HepG2 (cell line): ENCODE data around the gene OR6S1. TPM values are rescaled to one million over a fixed set of nuclear protein-coding genes. Genes with fewer than 3 reads are reported as not detected.
A peak's percentile ranks its signal among the peaks of the same experiment; 100 is the strongest.

Source experiments
- ARNT2 ChIP-seq: sonication (generic); formaldehyde crosslinking; IDR thresholded peaks from 2 replicates; pipeline ENCODE4 v1.8.0; 2022; ENCODE audit warnings: mild to moderate bottlenecking, low read depth, missing genetic modification reagents, moderate library complexity
- EHMT2 ChIP-seq: fragments of 200-600 bp; sonication (generic); IDR thresholded peaks from 2 replicates; pipeline ENCODE4 v1.7.0; 2017; ENCODE audit warnings: antibody characterized with exemption, low read depth, low read length, borderline replicate concordance
- FOXA1 ChIP-seq, 2 experiments: fragments of 450-650 bp in 1 of 2; sonication (generic) in 1 of 2; formaldehyde crosslinking in 1 of 2; IDR thresholded peaks; 2 replicates each; pipeline versions ENCODE4 v1.4.0 to v1.6.1; 2016 to 2020; ENCODE audit warnings: missing genetic modification reagents in 1 of 2
- FOXJ3 ChIP-seq: sonication (generic); formaldehyde crosslinking; IDR thresholded peaks from 2 replicates; pipeline ENCODE4 v1.4.0; 2020; ENCODE audit warnings: missing genetic modification reagents, mild to moderate bottlenecking, borderline replicate concordance
- NAIF1 ChIP-seq: sonication (generic); formaldehyde crosslinking; IDR thresholded peaks from 2 replicates; pipeline ENCODE4 v1.5.0; 2020; ENCODE audit warnings: mild to moderate bottlenecking, missing genetic modification reagents, borderline replicate concordance
- PRDM15 ChIP-seq: sonication (generic); formaldehyde crosslinking; IDR thresholded peaks from 2 replicates; pipeline ENCODE4 v1.4.0; 2020; ENCODE audit warnings: missing genetic modification reagents
- RXRA ChIP-seq: sonication (generic); formaldehyde crosslinking; IDR thresholded peaks from 2 replicates; pipeline ENCODE4 v1.5.1; 2020; ENCODE audit warnings: missing genetic modification reagents
- SIX4 ChIP-seq: sonication (generic); formaldehyde crosslinking; IDR thresholded peaks from 2 replicates; pipeline ENCODE4 v1.4.0; 2020; ENCODE audit warnings: missing genetic modification reagents
- SMARCE1 ChIP-seq: fragments of 450-650 bp; IDR thresholded peaks from 2 replicates; pipeline ENCODE4 v1.6.1; 2017; ENCODE audit warnings: borderline replicate concordance
- SNAPC2 ChIP-seq: sonication (generic); formaldehyde crosslinking; IDR thresholded peaks from 2 replicates; pipeline ENCODE4 v1.8.1; 2022; ENCODE audit warnings: mild to moderate bottlenecking, missing genetic modification reagents
- STAT6 ChIP-seq: sonication (generic); formaldehyde crosslinking; IDR thresholded peaks from 2 replicates; pipeline ENCODE4 v1.4.0; 2020; ENCODE audit warnings: missing genetic modification reagents, mild to moderate bottlenecking, borderline replicate concordance
- TGIF2 ChIP-seq: IDR thresholded peaks from 2 replicates; pipeline ENCODE4 v1.6.1; 2016; ENCODE audit warnings: control low read depth, missing compliant biosample characterization
- ZFY ChIP-seq: sonication (generic); formaldehyde crosslinking; IDR thresholded peaks from 2 replicates; pipeline ENCODE4 v1.4.0; 2020; ENCODE audit warnings: missing genetic modification reagents
- ZNF101 ChIP-seq: sonication (generic); formaldehyde crosslinking; IDR thresholded peaks from 2 replicates; pipeline ENCODE4 v1.4.0; 2020; ENCODE audit warnings: mild to moderate bottlenecking, low read depth, missing genetic modification reagents, borderline replicate concordance
- ZNF33B ChIP-seq: sonication (generic); formaldehyde crosslinking; IDR thresholded peaks from 2 replicates; pipeline ENCODE4 v1.5.1; 2020; ENCODE audit warnings: mild to moderate bottlenecking, missing genetic modification reagents
- ZNF451 ChIP-seq: sonication (generic); formaldehyde crosslinking; IDR thresholded peaks from 2 replicates; pipeline ENCODE4 v1.5.0; 2020; ENCODE audit warnings: mild to moderate bottlenecking, missing genetic modification reagents
- ZNF501 ChIP-seq: sonication (generic); formaldehyde crosslinking; IDR thresholded peaks from 2 replicates; pipeline ENCODE4 v1.5.1; 2020; ENCODE audit warnings: mild to moderate bottlenecking, moderate library complexity, missing genetic modification reagents
- ZNF629 ChIP-seq: sonication (generic); formaldehyde crosslinking; conservative IDR thresholded peaks from 2 replicates; pipeline ENCODE4 v1.5.0; 2020; ENCODE audit warnings: missing genetic modification reagents
- polyA plus RNA-seq, 8 experiments: library from polyadenylated mRNA; depleted of rRNA in 3 of 8; stranded (reverse) in 7 of 8; unstranded in 1 of 8; fragments of >200 nt; fragmentation: Illumina TruSeq in 4 of 8; extraction: Trizol in 4 of 8; gene quantifications; 2 replicates each; pipeline versions ENCODE4 v1.2.1 to v1.2.3, GENCODE V29; 2011 to 2016; ENCODE audit warnings: low read depth in 4 of 8, missing spikeins in 1 of 8, mixed read lengths in 1 of 8; ENCODE audit not compliant: insufficient read depth in 1 of 8
- total RNA-seq, 5 experiments: library from RNA; depleted of rRNA; stranded (reverse); fragments of >200 nt; fragmentation: Illumina TruSeq; extraction: Trizol; gene quantifications; 2 replicates each; pipeline ENCODE4 v1.2.3, GENCODE V29; 2016; ENCODE audit warnings: low read depth in 1 of 5
- TF ChIP-seq, protein P1 (sequence below): IDR thresholded peaks from 2 replicates; pipeline ENCODE4 v1.6.1; 2016; ENCODE audit warnings: low read depth
- TF ChIP-seq, protein P2 (sequence below): sonication (generic); formaldehyde crosslinking; IDR thresholded peaks from 2 replicates; pipeline ENCODE4 v1.8.1; 2023; ENCODE audit warnings: missing genetic modification reagents, mild to moderate bottlenecking, borderline replicate concordance

Gene OR6S1
- total and polyA plus RNA-seq, 2 of the 13 experiments (the other 11 are each of a cell fraction or from before 2014, with no cell fraction given): 0.09 TPM; not detected in 1

DNA sequence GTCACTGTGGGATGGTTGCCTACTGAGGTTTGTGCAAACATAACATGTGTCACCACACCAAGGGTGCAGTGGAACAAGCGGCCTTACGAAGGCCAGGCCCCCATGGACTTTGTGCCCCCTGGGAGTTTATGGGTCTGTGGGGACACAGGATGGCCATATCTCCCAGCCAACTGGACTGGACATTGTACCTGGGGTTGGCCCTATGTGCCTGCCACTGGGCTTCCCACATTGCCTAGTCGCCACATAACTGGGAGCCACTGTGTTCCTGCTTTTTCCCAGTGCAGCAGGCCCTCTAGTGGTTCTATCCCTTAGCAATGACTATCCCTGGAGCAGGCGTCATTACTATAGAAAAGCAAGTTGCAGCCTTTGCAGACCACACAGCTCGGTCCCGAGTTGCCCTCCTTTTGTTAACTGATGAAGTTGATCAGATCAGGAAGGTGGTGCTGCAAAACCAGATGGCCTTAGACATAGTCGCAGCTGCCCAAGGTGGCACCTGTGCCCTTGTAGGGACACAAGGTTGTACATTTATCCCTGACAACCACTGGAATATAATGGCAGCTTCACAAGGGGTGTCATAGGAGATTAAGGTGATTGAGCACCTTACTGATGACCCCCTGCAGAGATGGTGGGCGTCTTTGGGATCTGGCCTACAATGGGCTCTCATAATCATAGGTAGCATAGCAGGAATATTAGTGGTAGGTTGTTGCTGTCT, 35.1 kb downstream of the OR6S1 start (continued):
- TF ChIP-seq PRDM15 (CRISPR knock-in tag): peak; percentile 22; the same call in 1 of the 2 replicates
- no peak for TF ChIP-seq ZNF101 (CRISPR knock-in tag)
- TF ChIP-seq ZNF501 (CRISPR knock-in tag): peak; percentile 66
- peak; percentile 41; the same call in 1 of the 2 replicates for TF ChIP-seq FOXJ3 (CRISPR knock-in tag)
- TF ChIP-seq ZNF33B (CRISPR knock-in tag): 0 out of 2 replicates have a peak, but pooled peaks have one; percentile 22
- peak; percentile 13; the same call in 1 of the 2 replicates for TF ChIP-seq RXRA (CRISPR knock-in tag)
- TF ChIP-seq FOXA1 (IDR thresholded peaks at IDR 0.05): no peak
- TF ChIP-seq FOXA1 (CRISPR knock-in tag; IDR thresholded peaks at IDR 0.05): no peak
- TF ChIP-seq, protein P1, sequence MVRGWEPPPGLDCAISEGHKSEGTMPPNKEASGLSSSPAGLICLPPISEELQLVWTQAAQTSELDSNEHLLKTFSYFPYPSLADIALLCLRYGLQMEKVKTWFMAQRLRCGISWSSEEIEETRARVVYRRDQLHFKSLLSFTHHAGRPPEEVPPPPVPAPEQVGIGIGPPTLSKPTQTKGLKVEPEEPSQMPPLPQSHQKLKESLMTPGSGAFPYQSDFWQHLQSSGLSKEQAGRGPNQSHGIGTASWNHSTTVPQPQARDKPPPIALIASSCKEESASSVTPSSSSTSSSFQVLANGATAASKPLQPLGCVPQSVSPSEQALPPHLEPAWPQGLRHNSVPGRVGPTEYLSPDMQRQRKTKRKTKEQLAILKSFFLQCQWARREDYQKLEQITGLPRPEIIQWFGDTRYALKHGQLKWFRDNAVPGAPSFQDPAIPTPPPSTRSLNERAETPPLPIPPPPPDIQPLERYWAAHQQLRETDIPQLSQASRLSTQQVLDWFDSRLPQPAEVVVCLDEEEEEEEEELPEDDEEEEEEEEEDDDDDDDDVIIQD (CRISPR knock-in tag): peak; percentile 38
- 0 out of 2 replicates have a peak, but pooled peaks have one; percentile 21 for TF ChIP-seq STAT6 (CRISPR knock-in tag)
- no peak for TF ChIP-seq ZNF451 (CRISPR knock-in tag)
- TF ChIP-seq SNAPC2 (CRISPR knock-in tag): 0 out of 2 replicates have a peak, but pooled peaks have one; percentile 38
- TF ChIP-seq SIX4 (CRISPR knock-in tag): no peak
- peak; percentile 46 for TF ChIP-seq ZNF629 (CRISPR knock-in tag)
- no peak for TF ChIP-seq SMARCE1
- TF ChIP-seq, protein P2, sequence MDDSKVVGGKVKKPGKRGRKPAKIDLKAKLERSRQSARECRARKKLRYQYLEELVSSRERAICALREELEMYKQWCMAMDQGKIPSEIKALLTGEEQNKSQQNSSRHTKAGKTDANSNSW: no peak
- TF ChIP-seq ARNT2: 0 out of 2 replicates have a peak, but pooled peaks have one; percentile 30
- TF ChIP-seq TGIF2: no peak
- peak; percentile 47 for TF ChIP-seq ZFY (CRISPR knock-in tag)
- TF ChIP-seq NAIF1: no peak
- TF ChIP-seq EHMT2: peak; percentile 93
